HepG2 (cell line): ENCODE measurements around the gene LIPC. TPM values are rescaled to one million over a fixed set of nuclear protein-coding genes. Genes with fewer than 3 reads are reported as not detected.

Source experiments
- ATAC-seq: fragments of 200-7000 bp; cut with Tn5 transposase; 3 replicates; pipeline ENCODE4 v1.9.1; 2020; ENCODE audit warnings: mild to moderate bottlenecking, moderate library complexity
- BruUV-seq: library from RNA; stranded (reverse); fragments of 400-500 nt; replicated peaks from 2 replicates; lab custom pipeline; 2021; lab: Mats Ljungman, UMichigan
- CTCF ChIA-PET: fragments of 300-600 bp; formaldehyde crosslinking; extraction: SDS; loops from one replicate; lab custom pipeline; 2021; ENCODE audit warnings: low total read pairs, inconsistent platforms, low intra/inter-chr PET ratio; lab: Yijun Ruan, JAX
- POLR2A ChIA-PET: fragments of 350-600 bp; sonication (Branson Sonifier 250); formaldehyde crosslinking; loops from one replicate; lab custom pipeline; 2020; ENCODE audit warnings: antibody characterized with exemption, inconsistent platforms; lab: Yijun Ruan, JAX
- DNase-seq: peaks from one replicate; pipeline ENCODE4 v3.0.0-alpha.2; 2015; ENCODE audit warnings: low spot score
- FAIRE-seq: peaks from 3 replicates; lab custom pipeline; 2011; peaks lifted over from hg19 to GRCh38; lab: Jason Lieb, UNC
- H2AFZ ChIP-seq: one replicate; pipeline ENCODE4 v1.6.1; 2011; ENCODE audit warnings: low read length, inconsistent platforms
- H3K27ac ChIP-seq: fragments of 300-600 bp; 3 replicates; pipeline ENCODE4 v1.8.0; 2011; ENCODE audit warnings: mixed run types, mild to moderate bottlenecking, mixed read lengths, low read length, inconsistent platforms; ENCODE audit not compliant: insufficient read depth; ENCODE audit errors: extremely low read length
- H3K27me3 ChIP-seq, 2 experiments: fragments of 200-600 bp in 1 of 2; 2 replicates in 1 of 2; 3 replicates in 1 of 2; pipeline versions ENCODE4 v1.6.0 to v1.8.0; 2011; ENCODE audit warnings: low read length in 2 of 2, mild to moderate bottlenecking in 2 of 2, moderate library complexity in 2 of 2, inconsistent platforms in 1 of 2; ENCODE audit not compliant: insufficient read depth in 2 of 2, control insufficient read depth in 1 of 2
- H3K36me3 ChIP-seq, 2 experiments: fragments of 200-600 bp in 1 of 2; replicated peaks in 1 of 2; 2 replicates in 1 of 2; 3 replicates in 1 of 2; pipeline versions ENCODE4 v1.5.1 to v1.8.0; 2011; ENCODE audit warnings: low read length in 2 of 2, inconsistent platforms in 1 of 2; ENCODE audit not compliant: insufficient read depth in 2 of 2, control insufficient read depth in 1 of 2
- H3K4me1 ChIP-seq: 2 replicates; pipeline ENCODE4 v1.5.1; 2012; ENCODE audit warnings: low read length, inconsistent platforms; ENCODE audit not compliant: insufficient read depth
- H3K4me2 ChIP-seq: 2 replicates; pipeline ENCODE4 v1.6.0; 2011; ENCODE audit warnings: low read depth, low read length, inconsistent platforms
- H3K4me3 ChIP-seq, 3 experiments: fragments of 200-600 bp in 1 of 3; sonication (generic), shearing (Covaris generic) in 1 of 3; replicated peaks in 1 of 3; 2 replicates each; pipeline ENCODE4 v1.5.1; 2011 to 2016; ENCODE audit warnings: low read length in 3 of 3, inconsistent platforms in 2 of 3, low read depth in 2 of 3, mild to moderate bottlenecking in 2 of 3, control low read depth in 1 of 3, mixed read lengths in 1 of 3; ENCODE audit not compliant: insufficient read depth in 1 of 3
- H3K79me2 ChIP-seq: one replicate; pipeline ENCODE4 v1.6.1; 2011; ENCODE audit warnings: low read length, inconsistent platforms; ENCODE audit not compliant: insufficient read depth
- H3K9ac ChIP-seq: 2 replicates; pipeline ENCODE4 v1.6.0; 2011; ENCODE audit warnings: mild to moderate bottlenecking, low read depth, low read length, inconsistent platforms; ENCODE audit not compliant: insufficient read depth
- H3K9me3 ChIP-seq: 2 replicates; pipeline ENCODE4 v1.5.1; 2012; ENCODE audit warnings: mild to moderate bottlenecking, low read length
- H4K20me1 ChIP-seq: 2 replicates; pipeline ENCODE4 v1.6.0; 2011; ENCODE audit warnings: inconsistent platforms, mild to moderate bottlenecking, low read length, moderate library complexity; ENCODE audit not compliant: insufficient read depth
- CBX1 ChIP-seq: IDR thresholded peaks from one replicate; pipeline ENCODE4 v1.6.1; 2016; ENCODE audit warnings: antibody characterized with exemption, low read depth
- EZH2 ChIP-seq: conservative IDR thresholded peaks from 2 replicates; pipeline ENCODE4 v1.6.1; 2012; ENCODE audit warnings: mild to moderate bottlenecking, low read depth, low read length, moderate library complexity
- PRMT3 ChIP-seq: sonication (generic); formaldehyde crosslinking; IDR thresholded peaks from 2 replicates; pipeline ENCODE4 v1.8.1; 2022; ENCODE audit warnings: low read depth, mild to moderate bottlenecking, moderate library complexity, missing genetic modification reagents, borderline replicate concordance
- SOX6 ChIP-seq, 2 experiments: fragments of 450-650 bp in 1 of 2; sonication (generic) in 1 of 2; formaldehyde crosslinking in 1 of 2; IDR thresholded peaks; 2 replicates each; pipeline versions ENCODE4 v1.4.0 to v1.6.1; 2017 to 2020; ENCODE audit warnings: antibody characterized with exemption in 1 of 2, mild to moderate bottlenecking in 1 of 2, missing genetic modification reagents in 1 of 2
- TARDBP ChIP-seq: sonication (generic); formaldehyde crosslinking; IDR thresholded peaks from 2 replicates; pipeline ENCODE4 v1.8.0; 2022; ENCODE audit warnings: mild to moderate bottlenecking, missing genetic modification reagents
- ZBTB7B ChIP-seq: sonication (generic); formaldehyde crosslinking; IDR thresholded peaks from 2 replicates; pipeline ENCODE4 v1.4.0; 2020; ENCODE audit warnings: missing genetic modification reagents
- ZNF224 ChIP-seq: sonication (generic); formaldehyde crosslinking; IDR thresholded peaks from 2 replicates; pipeline ENCODE4 v1.5.0; 2020; ENCODE audit warnings: mild to moderate bottlenecking, missing genetic modification reagents
- ZNF766 ChIP-seq: sonication (generic); formaldehyde crosslinking; IDR thresholded peaks from 2 replicates; pipeline ENCODE4 v1.5.0; 2020; ENCODE audit warnings: missing genetic modification reagents, borderline replicate concordance
- ZNF780A ChIP-seq: sonication (generic); formaldehyde crosslinking; IDR thresholded peaks from 2 replicates; pipeline ENCODE4 v1.8.0; 2022; ENCODE audit warnings: mild to moderate bottlenecking, missing genetic modification reagents, moderate library complexity
- WGBS: methylation state at CpG from one replicate; pipeline ENCODE4 v1.1.6; 2017; ENCODE audit warnings: low lambda C conversion rate; 5-methylcytosine and 5-hydroxymethylcytosine counted together
- in situ Hi-C: cut with HindIII; loops from 2 replicates; pipeline ENCODE4 v1.10.0; 2017; ENCODE audit warnings: low pct_unique_long_range_greater_than_20kb; ENCODE audit not compliant: extremely low pct_ligation_motif_present
- intact Hi-C: fragments of 100-400 bp; cut with micrococcal nuclease; formaldehyde crosslinking; loops from one replicate; pipeline ENCODE4 v1.10.0; 2022; ENCODE audit not compliant: unreplicated experiment
- polyA plus RNA-seq, 8 experiments: library from polyadenylated mRNA; depleted of rRNA in 3 of 8; stranded (reverse) in 7 of 8; unstranded in 1 of 8; fragments of >200 nt; fragmentation: Illumina TruSeq in 4 of 8; extraction: Trizol in 4 of 8; gene quantifications; 2 replicates each; pipeline versions ENCODE4 v1.2.1 to v1.2.3, GENCODE V29; 2011 to 2016; ENCODE audit warnings: low read depth in 4 of 8, missing spikeins in 1 of 8, mixed read lengths in 1 of 8; ENCODE audit not compliant: insufficient read depth in 1 of 8
- total RNA-seq, 5 experiments: library from RNA; depleted of rRNA; stranded (reverse); fragments of >200 nt; fragmentation: Illumina TruSeq; extraction: Trizol; gene quantifications; 2 replicates each; pipeline ENCODE4 v1.2.3, GENCODE V29; 2016; ENCODE audit warnings: low read depth in 1 of 5
- TF ChIP-seq, protein P1 (sequence below): sonication (generic); formaldehyde crosslinking; IDR thresholded peaks from one replicate; pipeline ENCODE4 v1.5.1; 2020; ENCODE audit warnings: mild to moderate bottlenecking, missing genetic modification reagents; ENCODE audit errors: not compliant biosample characterization

The LIPC gene
- total and polyA plus RNA-seq, 2 of the 13 experiments (the other 11 are each of a cell fraction or from before 2014, with no cell fraction given) = 26.0 to 38.0 TPM

DNA sequence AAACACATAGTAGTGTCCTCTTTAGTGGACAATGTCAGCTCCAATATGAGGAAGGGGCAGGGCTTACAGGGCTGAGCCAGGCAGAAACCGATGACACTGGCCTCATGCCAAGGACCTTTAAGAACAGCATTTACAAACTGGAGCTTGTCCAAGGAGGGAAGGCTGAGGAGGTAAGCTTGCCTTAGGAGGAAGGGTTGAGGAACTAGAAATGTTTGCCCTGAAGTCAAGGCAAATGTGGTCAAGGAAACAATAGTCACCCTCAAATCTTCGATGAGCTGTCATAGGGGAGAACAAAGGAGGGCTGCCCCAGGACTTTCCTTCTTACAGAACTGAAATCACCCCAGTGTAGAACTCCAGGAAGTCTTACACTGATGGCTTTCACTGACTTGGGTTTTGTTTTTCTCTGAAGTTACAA is 136.4 kb downstream of the LIPC start:
- Histone ChIP-seq H3K4me2 (no peak overlapping the region), H3K27ac (no peak overlapping the region), H3K9me3 (no peaks in the 10 kb centered on the region), H3K27me3 (no peaks in the 10 kb centered on the region), H4K20me1 (no peaks in the 10 kb centered on the region), H2AFZ (no peak overlapping the region), H3K9ac (no peak overlapping the region), H3K4me3 (no peak overlapping the region), H3K4me1 (peaks cover 17% of the 10 kb centered on the region; the same call in 1 of the 2 replicates), H3K36me3 (no peaks in the 10 kb centered on the region; a peak in 1 of 5 replicates), H3K79me2 (no peaks in the 10 kb centered on the region)
- intact Hi-C loops = no loop called here
- BruUV-seq = no TSS peak
- no peak for ATAC-seq
- ChIA-PET POLR2A (interaction anchor here (0.9 kb wide), 1 partner anchor 16 kb away, joined by 3 read pairs; no protein-coding TSS in a partner anchor), CTCF (no interaction called here)
- in situ Hi-C loops = no loop called here
- no peak for FAIRE-seq
- WGBS = 73% methylated on average over 2 of the region's 2 CpGs
- no peak for DNase-seq
- TF ChIP-seq CBX1 (no peak), SOX6 (IDR thresholded peaks at IDR 0.05) (no peak), SOX6 (CRISPR knock-in tag; IDR thresholded peaks at IDR 0.05) (no peak), PRMT3 (CRISPR knock-in tag) (no peak), ZBTB7B (CRISPR knock-in tag) (no peak), TARDBP (no peak), EZH2 (no peak), ZNF766 (CRISPR knock-in tag) (no peak), ZNF780A (CRISPR knock-in tag) (no peak), ZNF224 (CRISPR knock-in tag) (no peak)
- TF ChIP-seq, protein P1, sequence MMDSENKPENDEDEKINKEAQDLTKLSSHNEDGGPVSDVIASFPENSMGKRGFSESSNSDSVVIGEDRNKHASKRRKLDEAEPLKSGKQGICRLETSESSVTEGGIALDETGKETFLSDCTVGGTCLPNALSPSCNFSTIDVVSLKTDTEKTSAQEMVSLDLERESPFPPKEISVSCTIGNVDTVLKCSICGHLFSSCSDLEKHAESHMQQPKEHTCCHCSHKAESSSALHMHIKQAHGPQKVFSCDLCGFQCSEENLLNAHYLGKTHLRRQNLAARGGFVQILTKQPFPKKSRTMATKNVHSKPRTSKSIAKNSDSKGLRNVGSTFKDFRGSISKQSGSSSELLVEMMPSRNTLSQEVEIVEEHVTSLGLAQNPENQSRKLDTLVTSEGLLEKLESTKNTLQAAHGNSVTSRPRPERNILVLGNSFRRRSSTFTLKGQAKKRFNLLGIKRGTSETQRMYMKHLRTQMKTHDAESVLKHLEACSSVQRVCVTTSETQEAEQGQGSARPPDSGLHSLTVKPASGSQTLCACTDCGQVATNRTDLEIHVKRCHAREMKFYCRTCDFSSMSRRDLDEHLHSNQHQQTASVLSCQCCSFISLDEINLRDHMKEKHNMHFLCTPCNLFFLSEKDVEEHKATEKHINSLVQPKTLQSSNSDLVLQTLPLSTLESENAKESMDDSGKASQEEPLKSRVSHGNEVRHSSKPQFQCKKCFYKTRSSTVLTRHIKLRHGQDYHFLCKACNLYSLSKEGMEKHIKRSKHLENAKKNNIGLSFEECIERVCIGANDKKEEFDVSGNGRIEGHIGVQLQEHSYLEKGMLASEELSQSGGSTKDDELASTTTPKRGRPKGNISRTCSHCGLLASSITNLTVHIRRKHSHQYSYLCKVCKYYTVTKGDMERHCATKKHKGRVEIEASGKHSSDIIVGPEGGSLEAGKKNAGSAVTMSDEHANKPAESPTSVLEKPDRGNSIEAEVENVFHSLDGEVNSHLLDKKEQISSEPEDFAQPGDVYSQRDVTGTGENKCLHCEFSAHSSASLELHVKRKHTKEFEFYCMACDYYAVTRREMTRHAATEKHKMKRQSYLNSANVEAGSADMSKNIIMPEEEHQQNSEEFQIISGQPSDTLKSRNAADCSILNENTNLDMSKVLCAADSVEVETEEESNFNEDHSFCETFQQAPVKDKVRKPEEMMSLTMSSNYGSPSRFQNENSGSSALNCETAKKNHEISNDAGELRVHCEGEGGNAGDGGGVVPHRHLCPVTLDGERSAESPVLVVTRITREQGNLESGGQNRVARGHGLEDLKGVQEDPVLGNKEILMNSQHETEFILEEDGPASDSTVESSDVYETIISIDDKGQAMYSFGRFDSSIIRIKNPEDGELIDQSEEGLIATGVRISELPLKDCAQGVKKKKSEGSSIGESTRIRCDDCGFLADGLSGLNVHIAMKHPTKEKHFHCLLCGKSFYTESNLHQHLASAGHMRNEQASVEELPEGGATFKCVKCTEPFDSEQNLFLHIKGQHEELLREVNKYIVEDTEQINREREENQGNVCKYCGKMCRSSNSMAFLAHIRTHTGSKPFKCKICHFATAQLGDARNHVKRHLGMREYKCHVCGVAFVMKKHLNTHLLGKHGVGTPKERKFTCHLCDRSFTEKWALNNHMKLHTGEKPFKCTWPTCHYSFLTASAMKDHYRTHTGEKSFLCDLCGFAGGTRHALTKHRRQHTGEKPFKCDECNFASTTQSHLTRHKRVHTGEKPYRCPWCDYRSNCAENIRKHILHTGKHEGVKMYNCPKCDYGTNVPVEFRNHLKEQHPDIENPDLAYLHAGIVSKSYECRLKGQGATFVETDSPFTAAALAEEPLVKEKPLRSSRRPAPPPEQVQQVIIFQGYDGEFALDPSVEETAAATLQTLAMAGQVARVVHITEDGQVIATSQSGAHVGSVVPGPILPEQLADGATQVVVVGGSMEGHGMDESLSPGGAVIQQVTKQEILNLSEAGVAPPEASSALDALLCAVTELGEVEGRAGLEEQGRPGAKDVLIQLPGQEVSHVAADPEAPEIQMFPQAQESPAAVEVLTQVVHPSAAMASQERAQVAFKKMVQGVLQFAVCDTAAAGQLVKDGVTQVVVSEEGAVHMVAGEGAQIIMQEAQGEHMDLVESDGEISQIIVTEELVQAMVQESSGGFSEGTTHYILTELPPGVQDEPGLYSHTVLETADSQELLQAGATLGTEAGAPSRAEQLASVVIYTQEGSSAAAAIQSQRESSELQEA (CRISPR knock-in tag) = no peak
